HL-60 (cell line): ENCODE results near the gene MIOX.

Experiments used
- GABPA ChIP-seq: IDR thresholded peaks from 2 replicates; pipeline ENCODE4 v1.6.1; 2012; ENCODE audit warnings: low read depth
- POLR2AphosphoS5 ChIP-seq: IDR thresholded peaks from 2 replicates; pipeline ENCODE4 v1.6.1; 2012; ENCODE audit warnings: low read depth
- TF ChIP-seq, protein P1 (sequence below): IDR thresholded peaks from one replicate; pipeline ENCODE4 v1.5.1; 2011; ENCODE audit warnings: low read length, control low read depth, inconsistent platforms; ENCODE audit not compliant: insufficient read depth
- TF ChIP-seq, protein P2 (sequence below): IDR thresholded peaks from 2 replicates; pipeline ENCODE4 v1.6.1; 2012; ENCODE audit warnings: low read depth; ENCODE audit not compliant: insufficient replicate concordance

DNA sequence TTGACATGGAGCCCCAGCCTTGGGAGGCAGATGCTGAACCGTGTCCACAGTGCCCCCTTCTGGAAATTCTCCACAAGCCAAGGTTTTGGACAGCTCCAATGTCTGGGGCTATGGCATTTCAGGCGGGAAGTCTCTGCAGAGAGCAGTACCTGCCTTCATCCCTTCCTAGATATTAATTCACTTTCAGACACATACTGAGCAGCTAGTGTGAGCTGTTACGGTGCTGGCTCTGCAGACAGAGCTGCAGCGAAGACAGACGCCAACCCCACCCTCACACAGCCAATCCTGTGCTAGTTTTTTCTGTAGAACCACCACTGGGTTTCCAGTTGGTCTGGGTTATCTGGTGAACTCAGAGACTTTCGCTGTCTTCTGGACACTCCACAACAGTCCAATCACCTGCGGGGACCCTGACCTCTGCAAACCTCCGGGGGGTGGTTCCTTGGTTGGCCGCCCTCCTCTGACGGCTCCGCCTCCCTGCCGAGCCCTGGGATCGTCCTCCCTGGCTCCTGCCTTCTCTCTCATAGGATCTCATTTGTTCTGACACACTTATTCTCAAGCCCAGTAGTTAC is 11.7 kb downstream of the MIOX start:
- TF ChIP-seq, protein P1, sequence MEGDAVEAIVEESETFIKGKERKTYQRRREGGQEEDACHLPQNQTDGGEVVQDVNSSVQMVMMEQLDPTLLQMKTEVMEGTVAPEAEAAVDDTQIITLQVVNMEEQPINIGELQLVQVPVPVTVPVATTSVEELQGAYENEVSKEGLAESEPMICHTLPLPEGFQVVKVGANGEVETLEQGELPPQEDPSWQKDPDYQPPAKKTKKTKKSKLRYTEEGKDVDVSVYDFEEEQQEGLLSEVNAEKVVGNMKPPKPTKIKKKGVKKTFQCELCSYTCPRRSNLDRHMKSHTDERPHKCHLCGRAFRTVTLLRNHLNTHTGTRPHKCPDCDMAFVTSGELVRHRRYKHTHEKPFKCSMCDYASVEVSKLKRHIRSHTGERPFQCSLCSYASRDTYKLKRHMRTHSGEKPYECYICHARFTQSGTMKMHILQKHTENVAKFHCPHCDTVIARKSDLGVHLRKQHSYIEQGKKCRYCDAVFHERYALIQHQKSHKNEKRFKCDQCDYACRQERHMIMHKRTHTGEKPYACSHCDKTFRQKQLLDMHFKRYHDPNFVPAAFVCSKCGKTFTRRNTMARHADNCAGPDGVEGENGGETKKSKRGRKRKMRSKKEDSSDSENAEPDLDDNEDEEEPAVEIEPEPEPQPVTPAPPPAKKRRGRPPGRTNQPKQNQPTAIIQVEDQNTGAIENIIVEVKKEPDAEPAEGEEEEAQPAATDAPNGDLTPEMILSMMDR: peak; percentile 78
- TF ChIP-seq POLR2AphosphoS5 (no peak), GABPA (no peak)
- TF ChIP-seq, protein P2, sequence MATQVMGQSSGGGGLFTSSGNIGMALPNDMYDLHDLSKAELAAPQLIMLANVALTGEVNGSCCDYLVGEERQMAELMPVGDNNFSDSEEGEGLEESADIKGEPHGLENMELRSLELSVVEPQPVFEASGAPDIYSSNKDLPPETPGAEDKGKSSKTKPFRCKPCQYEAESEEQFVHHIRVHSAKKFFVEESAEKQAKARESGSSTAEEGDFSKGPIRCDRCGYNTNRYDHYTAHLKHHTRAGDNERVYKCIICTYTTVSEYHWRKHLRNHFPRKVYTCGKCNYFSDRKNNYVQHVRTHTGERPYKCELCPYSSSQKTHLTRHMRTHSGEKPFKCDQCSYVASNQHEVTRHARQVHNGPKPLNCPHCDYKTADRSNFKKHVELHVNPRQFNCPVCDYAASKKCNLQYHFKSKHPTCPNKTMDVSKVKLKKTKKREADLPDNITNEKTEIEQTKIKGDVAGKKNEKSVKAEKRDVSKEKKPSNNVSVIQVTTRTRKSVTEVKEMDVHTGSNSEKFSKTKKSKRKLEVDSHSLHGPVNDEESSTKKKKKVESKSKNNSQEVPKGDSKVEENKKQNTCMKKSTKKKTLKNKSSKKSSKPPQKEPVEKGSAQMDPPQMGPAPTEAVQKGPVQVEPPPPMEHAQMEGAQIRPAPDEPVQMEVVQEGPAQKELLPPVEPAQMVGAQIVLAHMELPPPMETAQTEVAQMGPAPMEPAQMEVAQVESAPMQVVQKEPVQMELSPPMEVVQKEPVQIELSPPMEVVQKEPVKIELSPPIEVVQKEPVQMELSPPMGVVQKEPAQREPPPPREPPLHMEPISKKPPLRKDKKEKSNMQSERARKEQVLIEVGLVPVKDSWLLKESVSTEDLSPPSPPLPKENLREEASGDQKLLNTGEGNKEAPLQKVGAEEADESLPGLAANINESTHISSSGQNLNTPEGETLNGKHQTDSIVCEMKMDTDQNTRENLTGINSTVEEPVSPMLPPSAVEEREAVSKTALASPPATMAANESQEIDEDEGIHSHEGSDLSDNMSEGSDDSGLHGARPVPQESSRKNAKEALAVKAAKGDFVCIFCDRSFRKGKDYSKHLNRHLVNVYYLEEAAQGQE: peak; percentile 85
